Activated CD8-positive, alpha-beta memory T cell treated with anti-CD3 and anti-CD28 coated beads for 48 hours (primary cell): ENCODE measurements around the gene LYRM4.

Experiments
- DNase-seq, 3 experiments: peaks; one replicate each; pipeline ENCODE4 v3.0.0-alpha.2; 2020; ENCODE audit warnings: low read depth in 2 of 3, low spot score in 2 of 3

LYRM4 gene

GRCh38 chr6:5280920-5281319 is 20.2 kb upstream of the LYRM4 start:
- no peak for DNase-seq

GRCh38 chr6:5279891-5280338 is 19.2 kb upstream of the LYRM4 start:
- DNase-seq = no peak

GRCh38 chr6:5278565-5279120 is 17.9 kb upstream of the LYRM4 start:
- DNase-seq = no peak

- no peak for DNase-seq
These were observed 17.3 kb upstream of the LYRM4 start for GRCh38 chr6:5278047-5278446.

GRCh38 chr6:5277589-5277988 is 16.8 kb upstream of the LYRM4 start:
- DNase-seq = no peak

GRCh38 chr6:5276581-5276980 is 15.8 kb upstream of the LYRM4 start:
- no peak for DNase-seq

GRCh38 chr6:5275497-5275896 is 14.7 kb upstream of the LYRM4 start:
- DNase-seq = no peak

- DNase-seq = no peak
These were observed 13.5 kb upstream of the LYRM4 start for GRCh38 chr6:5274231-5274630.

- no peak for DNase-seq
These were observed 11.2 kb upstream of the LYRM4 start for GRCh38 chr6:5271926-5272325.

GRCh38 chr6:5270093-5270680 is 9.4 kb upstream of the LYRM4 start:
- no peak for DNase-seq

GRCh38 chr6:5266423-5266822 is 5.7 kb upstream of the LYRM4 start:
- no peak for DNase-seq

- DNase-seq = no peak
These were observed 877 bp upstream of the LYRM4 start for GRCh38 chr6:5261545-5262109.

GRCh38 chr6:5260111-5260620 is 584 bp downstream of the LYRM4 start:
- DNase-seq = peak; percentile 42 to 50 (median 49)

GRCh38 chr6:5259428-5259827 is 1.3 kb downstream of the LYRM4 start:
- DNase-seq = no peak

- no peak for DNase-seq
These were observed 3.4 kb downstream of the LYRM4 start for GRCh38 chr6:5257400-5257799.

- no peak for DNase-seq
These were observed 3.8 kb downstream of the LYRM4 start for GRCh38 chr6:5256952-5257351.

- DNase-seq = no peak
These were observed 9.8 kb downstream of the LYRM4 start for GRCh38 chr6:5250911-5251310.

- no peak for DNase-seq
These were observed 10.3 kb downstream of the LYRM4 start for GRCh38 chr6:5250451-5250850.

GRCh38 chr6:5249451-5250122 is 11.2 kb downstream of the LYRM4 start:
- no peak for DNase-seq

GRCh38 chr6:5248302-5249098 is 12.2 kb downstream of the LYRM4 start:
- DNase-seq = no peak

GRCh38 chr6:5247201-5247600 is 13.5 kb downstream of the LYRM4 start:
- no peak for DNase-seq
